Measurements from ENCODE around the gene MPC1L.
"Not testable (repeated sequence)": the region's sequence is repeated elsewhere in the genome, so short reads cannot be mapped to it uniquely, and the experiment has no call there.

The MPC1L gene

GRCh38 chrX:40623139-40623536 is at the start of gene MPC1L:
Gene MPC1L (plus strand): TSS chrX:40623428. CDS start chrX:40623566, 138 bp downstream.
- DNase-seq (ENCODE audit: low read depth): no peak

GRCh38 chrX:40573763-40574162 is 49.5 kb upstream of the MPC1L start:
- DNase-seq (ENCODE audit: low read depth): no peak

DNA sequence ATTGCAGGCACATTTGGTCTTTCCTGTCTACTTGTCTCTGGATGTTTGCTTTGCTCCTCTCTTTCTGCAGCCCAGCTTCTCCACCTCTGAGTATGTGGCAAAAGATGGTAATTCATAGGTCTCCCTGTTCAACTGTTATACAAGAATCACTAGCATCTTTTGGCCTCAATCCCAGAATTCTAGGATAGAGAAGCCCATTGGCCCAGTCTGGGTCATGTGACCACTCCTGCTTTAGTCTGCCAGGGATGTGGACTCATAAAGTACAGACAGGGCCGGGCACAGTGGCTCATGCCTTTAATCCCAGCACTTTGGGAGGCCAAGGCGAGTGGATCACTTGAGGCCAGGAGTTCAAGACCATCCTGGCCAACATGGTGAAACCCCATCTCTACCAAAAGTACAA is 47.8 kb upstream of the MPC1L start:
- not testable (repeated sequence) for DNase-seq (ENCODE audit: low read depth)

GRCh38 chrX:40576291-40576690 is 46.9 kb upstream of the MPC1L start:
- no peak for DNase-seq (ENCODE audit: low read depth)

DNA sequence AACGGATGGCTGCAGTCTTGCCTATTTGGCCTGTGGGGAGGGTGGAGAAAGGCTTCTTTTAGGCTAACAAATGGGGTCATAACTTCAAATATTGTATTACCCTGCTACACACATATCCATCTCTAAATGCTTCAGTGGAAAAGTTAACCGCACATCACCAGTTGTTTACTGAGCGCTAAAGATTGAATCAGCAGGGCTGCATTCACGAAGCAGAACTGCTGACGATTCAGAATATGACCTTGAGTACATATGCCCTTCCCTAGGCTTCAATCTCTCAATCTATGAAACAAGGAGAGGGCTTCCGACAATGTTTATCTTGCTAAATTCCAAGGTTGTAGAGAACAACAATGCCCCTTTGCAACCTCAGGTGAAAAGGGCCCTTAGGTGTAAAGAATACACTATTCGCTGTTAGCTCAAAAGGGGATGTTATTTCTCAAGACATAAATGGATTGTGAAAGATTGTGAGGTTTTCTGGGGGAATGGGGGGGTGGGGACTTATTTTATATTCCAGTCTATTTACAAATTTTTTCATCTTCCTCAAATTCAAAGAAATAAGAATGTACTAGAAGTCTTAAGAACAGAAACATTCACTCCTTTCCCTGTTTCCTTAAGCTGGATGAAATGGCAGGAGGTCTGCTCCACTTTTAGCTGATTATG is 45.1 kb upstream of the MPC1L start:
- DNase-seq (ENCODE audit: low read depth): no peak

- no peak for DNase-seq (ENCODE audit: low read depth)
Observed at GRCh38 chrX:40579141-40579540, 44.1 kb upstream of the MPC1L start.

DNA sequence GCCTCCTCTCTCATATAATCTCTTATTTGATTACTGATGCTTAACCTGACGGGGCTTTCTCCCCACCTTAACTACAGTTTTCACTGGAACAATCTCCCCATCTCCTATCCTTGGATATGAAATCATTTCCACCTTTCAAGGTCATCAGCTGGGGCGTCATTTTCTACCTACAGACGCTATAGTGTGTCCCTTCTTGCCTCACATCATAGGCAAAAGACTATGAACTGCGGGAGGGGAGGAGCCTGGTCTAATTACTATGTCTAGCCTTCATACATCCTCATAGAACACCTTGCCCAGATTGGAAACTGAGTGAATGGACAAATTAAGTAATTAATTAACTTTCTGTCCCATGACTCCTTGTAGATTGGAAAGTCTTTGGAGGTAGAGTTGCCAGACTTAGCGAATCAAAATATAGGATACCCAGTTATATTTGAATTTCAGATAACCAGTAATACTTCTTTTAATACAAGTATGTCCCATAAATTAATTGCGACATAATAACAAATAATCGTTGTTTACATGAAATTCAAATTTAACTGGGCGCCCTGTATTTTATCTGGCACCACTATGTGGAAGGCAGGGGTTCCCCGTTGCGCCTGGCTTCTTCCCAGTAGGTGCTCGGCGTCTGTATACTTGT is 43.2 kb upstream of the MPC1L start:
- no peak for DNase-seq (ENCODE audit: low read depth)

DNA sequence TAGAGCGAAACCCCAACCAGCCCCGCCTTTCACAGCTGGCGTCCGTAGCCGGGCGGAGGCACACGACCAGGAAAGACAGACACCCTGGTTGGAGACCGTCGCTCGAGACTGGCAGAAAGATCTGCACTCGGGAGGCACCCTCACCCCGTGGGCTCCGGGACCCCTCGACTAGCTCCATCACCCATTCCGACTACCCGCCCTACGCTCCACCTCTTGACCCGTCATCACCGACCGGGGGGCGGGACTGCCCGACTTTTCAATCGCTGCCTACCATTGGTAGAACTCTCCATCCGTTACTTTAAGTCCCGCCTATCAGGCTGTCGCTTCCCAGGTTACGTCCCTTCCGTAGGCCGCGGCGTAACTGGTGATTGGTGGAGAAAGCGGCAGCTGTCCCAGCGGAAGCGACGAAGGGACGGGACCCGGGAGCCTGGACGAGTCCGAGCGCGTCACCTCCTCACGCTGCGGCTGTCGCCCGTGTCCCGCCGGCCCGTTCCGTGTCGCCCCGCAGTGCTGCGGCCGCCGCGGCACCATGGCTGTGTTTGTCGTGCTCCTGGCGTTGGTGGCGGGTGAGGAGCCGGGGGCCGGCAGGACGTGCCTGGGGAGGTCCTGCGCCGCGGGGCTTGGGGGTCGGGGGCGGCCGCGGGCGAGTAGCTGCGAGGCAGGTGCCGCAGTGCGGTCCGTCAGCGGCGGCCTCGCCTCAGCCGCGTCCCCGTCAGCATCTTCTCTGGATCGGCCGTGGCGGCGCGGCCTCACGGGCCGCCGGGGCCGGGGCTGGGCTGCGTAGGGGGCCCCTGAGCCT is 42.5 kb upstream of the MPC1L start, which contains the start of gene ATP6AP2:
ATP6AP2 (plus strand) TSS at position 434 of the 799 bp plus-strand sequence; CDS start at position 530, 96 bp downstream.
- DNase-seq (ENCODE audit: low read depth): peak; percentile 81

DNA sequence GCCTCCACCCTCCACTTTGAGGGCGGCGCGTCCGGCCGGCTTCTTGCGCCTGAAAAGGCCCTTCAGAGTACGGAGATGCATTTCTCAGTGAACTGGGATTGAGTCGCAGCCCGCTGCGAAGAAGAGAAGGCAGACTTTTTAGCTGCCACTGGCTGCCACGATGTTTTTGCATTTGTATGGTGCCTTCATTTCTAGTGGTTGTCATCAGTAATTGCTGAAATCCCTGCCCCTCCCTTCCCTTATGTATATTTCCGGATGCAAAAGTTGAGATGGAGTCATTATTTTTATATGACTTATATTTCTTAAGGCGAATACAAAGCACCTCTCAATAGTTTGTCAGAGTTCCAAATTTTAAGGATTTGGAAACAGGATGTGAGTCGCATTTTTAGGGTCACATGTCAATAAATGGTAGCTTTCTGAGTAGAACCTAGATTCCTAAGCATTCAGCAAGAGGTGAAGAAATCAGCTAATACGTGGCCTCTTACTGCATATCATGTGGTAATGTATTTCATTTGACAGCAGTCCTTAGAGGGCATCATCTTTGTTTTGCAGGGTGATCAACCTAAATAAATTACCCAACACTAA is 41.8 kb upstream of the MPC1L start:
- no peak for DNase-seq (ENCODE audit: low read depth)

- DNase-seq (ENCODE audit: low read depth): not testable (repeated sequence)
Observed at GRCh38 chrX:40582178-40582577, 41.0 kb upstream of the MPC1L start.

GRCh38 chrX:40582811-40583210 is 40.4 kb upstream of the MPC1L start:
- DNase-seq (ENCODE audit: low read depth): no peak

DNA sequence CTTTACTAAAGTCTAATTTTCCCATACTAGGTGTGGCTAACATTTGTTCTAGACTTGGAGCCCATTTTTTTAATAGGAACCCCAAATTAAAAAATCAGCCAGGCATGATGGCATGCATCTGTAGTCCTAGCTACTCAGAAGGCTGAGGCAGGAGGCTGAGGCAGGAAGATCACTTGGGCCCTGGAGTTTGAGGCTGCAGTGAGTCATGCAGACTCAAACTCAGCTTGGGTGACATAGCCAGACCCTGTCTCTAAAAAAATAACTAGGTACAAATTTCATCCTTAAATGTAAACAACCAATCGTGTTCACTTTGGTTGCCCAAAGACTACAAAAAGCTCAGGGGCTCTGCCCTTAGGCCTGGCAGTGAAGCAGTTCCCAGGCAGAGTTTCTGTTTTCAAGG is 35.6 kb upstream of the MPC1L start:
- DNase-seq (ENCODE audit: low read depth): not testable (repeated sequence)

- DNase-seq (ENCODE audit: low read depth): not testable (repeated sequence)
Observed at GRCh38 chrX:40589616-40590321, 33.5 kb upstream of the MPC1L start.

DNA sequence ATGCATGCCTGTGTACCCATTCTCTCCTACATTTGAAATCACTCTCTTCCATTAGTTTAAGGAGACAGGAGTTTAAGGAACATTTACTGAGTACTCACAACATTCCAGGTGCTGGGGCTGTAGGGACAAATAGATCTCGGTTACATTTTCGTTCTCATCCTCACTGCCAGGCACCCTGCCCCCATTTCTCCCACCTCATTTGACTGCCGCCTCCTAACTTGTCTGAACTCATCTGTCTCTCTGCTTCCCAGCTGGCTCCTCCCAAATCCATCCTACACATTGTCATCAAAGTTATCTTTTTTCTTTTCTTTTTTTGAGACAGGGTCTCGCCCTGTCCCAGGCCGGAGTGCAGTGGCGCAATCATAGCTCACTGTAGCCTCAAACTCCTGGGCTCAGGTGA is 19.8 kb upstream of the MPC1L start:
- DNase-seq (ENCODE audit: low read depth): no peak

DNA sequence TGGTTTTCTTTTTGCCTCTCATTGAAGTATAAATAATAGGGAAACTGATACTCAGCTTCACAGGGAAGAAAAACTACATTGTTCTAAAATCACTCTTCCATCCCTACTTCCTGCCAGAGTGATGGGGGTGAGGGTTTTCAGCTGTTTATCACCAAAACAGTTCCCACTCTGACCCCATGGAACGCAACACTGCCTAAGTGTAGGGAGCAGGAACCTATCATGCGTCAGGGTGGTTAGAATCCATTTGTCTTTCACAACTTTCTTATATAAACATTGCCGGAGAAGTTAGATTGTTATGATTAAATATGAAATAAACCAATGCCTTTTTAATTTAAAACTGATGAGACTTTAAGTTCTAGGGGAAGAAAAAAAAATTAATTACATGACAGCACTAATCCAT is 15.8 kb upstream of the MPC1L start:
- DNase-seq (ENCODE audit: low read depth): no peak

DNA sequence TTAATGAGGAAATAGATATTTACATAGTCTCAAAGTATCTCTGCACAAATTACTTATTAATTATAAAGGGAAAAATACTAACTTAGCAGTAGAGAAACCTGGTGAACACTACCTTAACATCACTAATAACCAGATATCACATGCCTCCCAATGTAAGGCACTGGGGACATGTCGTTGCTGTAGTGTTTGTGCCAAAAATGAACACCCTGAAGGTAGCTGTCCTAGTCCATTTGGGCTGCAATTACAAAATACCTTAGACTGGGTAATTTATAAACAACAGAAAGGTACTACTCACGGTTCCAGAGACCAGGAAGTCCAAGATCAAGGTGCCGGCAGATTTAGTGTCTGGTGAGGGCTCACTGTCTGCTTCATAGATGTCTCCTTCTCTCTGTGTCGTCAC is 10.7 kb upstream of the MPC1L start:
- no peak for DNase-seq (ENCODE audit: low read depth)

DNA sequence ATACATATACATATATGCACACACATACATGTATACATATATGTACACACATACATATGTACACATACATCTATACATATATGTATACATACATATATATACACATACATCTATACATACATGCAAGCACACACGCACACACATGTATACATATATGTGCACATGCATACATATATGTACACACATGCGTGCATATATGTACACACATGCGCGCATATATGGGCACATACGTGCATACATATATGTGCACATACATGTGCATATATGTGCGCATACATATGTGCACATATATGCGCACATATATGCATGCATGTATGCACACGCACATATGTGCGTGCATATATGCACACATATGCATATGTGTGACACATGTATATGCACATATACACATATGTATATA is 7.3 kb upstream of the MPC1L start:
- no peak for DNase-seq (ENCODE audit: low read depth)

GRCh38 chrX:40617566-40617965 is 5.7 kb upstream of the MPC1L start:
- DNase-seq (ENCODE audit: low read depth): no peak

- DNase-seq (ENCODE audit: low read depth): no peak
Observed at GRCh38 chrX:40622479-40623138, 619 bp upstream of the MPC1L start.

DNA sequence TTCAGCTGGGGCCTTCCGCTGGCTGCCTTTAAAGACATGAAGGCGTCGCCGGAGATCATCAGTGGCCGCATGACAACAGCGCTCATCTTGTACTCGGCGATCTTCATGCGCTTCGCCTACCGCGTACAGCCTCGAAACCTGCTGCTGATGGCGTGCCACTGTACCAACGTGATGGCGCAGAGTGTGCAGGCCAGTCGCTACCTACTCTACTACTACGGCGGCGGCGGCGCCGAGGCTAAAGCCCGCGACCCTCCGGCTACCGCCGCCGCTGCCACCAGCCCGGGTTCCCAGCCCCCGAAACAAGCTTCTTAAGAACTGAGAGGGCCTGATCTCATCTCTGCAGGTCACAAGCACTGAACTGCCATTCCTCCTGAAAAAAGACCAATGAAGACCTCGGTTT is 437 bp downstream of the MPC1L start:
- DNase-seq (ENCODE audit: low read depth): no peak

DNA sequence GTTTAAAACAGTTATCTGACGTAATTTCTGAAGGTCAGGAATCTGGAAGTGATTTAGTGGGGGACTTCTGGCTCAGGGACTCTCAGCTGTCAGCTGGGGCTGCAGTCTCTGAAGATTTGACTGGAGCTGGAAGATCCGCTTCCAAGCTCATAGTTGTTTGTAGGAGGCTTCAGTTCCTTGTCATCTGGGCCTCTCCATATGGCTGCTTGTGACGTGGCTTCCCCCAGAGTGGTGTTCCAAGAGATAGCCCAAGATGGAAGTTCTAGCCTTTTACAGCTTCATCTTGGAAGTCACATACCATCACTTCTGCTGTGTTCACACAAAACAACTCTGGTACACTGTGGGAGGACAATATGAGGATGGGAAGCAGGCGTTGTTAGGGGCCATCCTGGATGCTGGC is 2.1 kb downstream of the MPC1L start:
- no peak for DNase-seq (ENCODE audit: low read depth)

Data from activated gamma-delta T cell treated with anti-CD3 and anti-CD28 coated beads, Interleukin-2, amount 50 U/mL, for 16 hours (primary cell).